DND-41 (cell line): ENCODE measurements around the gene SEMA3E.

Experiments used
- CTCF ChIP-seq: IDR thresholded peaks from 2 replicates; pipeline ENCODE4 v1.5.1; 2012; ENCODE audit warnings: borderline replicate concordance, low read length, moderate library complexity, mild to moderate bottlenecking; ENCODE audit not compliant: poor library complexity, severe bottlenecking; ENCODE audit errors: extremely low read depth
- EZH2 ChIP-seq: IDR thresholded peaks from 3 replicates; pipeline ENCODE4 v1.6.1; 2012; ENCODE audit warnings: borderline replicate concordance, low read depth, mild to moderate bottlenecking, moderate library complexity, low read length, inconsistent platforms; ENCODE audit not compliant: severe bottlenecking

- TF ChIP-seq EZH2 (no peak), CTCF (no peak)
These were observed 67.1 kb downstream of the SEMA3E start for GRCh38 chr7:83581667-83582435.
